Measurements from ENCODE around the gene CCBE1. TPM values are rescaled to one million over a fixed set of nuclear protein-coding genes. Genes with fewer than 3 reads are reported as not detected.

CCBE1 gene
- total RNA-seq, 1 experiment from 2014 or later, result 0.09 TPM

GRCh38 chr18:59621027-59621426 is 76.2 kb downstream of the CCBE1 start:
- Mint-ChIP-seq H3K27ac (ENCODE audit: unreplicated experiment) (no peak overlapping the region), H3K36me3 (ENCODE audit: insufficient read depth, unreplicated experiment) (no peaks in the 10 kb centered on the region), H3K27me3 (ENCODE audit: insufficient read depth, unreplicated experiment) (peaks cover 5% of the 10 kb centered on the region), H3K9me3 (ENCODE audit: unreplicated experiment) (no peaks in the 10 kb centered on the region), H3K4me3 (ENCODE audit: unreplicated experiment) (no peak overlapping the region), H3K4me1 (ENCODE audit: low read depth, unreplicated experiment) (no peaks in the 10 kb centered on the region)
- Histone ChIP-seq H3K4me1 (no peaks in the 10 kb centered on the region), H3K4me3 (ENCODE audit: low read depth, low read length) (no peak overlapping the region), H3K36me3 (ENCODE audit: control insufficient read depth, insufficient read depth, low read length) (no peaks in the 10 kb centered on the region), H3K9me3 (no peaks in the 10 kb centered on the region), H3K27me3 (replicated peaks; ENCODE audit: control insufficient read depth, insufficient read depth, low read length) (no peaks in the 10 kb centered on the region)
- POLR2A ChIA-PET, result no interaction called here
- DNase-seq, result no peak
- TF ChIP-seq CTCF (IDR thresholded peaks at IDR 0.05; ENCODE audit: insufficient read depth in 1 of 2, low read depth in 1 of 2, low read length in 1 of 2, severe bottlenecking in 1 of 2, unreplicated experiment in 1 of 2), result no peak
- no TSS peak for BruUV-seq (replicated peaks)
- intact Hi-C loops (cut with micrococcal nuclease; ENCODE audit: unreplicated experiment), result no loop called here
- CTCF ChIA-PET, result no interaction called here

GRCh38 chr18:59620381-59620780 is 76.8 kb downstream of the CCBE1 start:
- Histone ChIP-seq H3K4me1 (no peaks in the 10 kb centered on the region), H3K4me3 (ENCODE audit: low read depth, low read length) (no peak overlapping the region), H3K9me3 (no peaks in the 10 kb centered on the region), H3K36me3 (ENCODE audit: control insufficient read depth, insufficient read depth, low read length) (no peaks in the 10 kb centered on the region), H3K27me3 (replicated peaks; ENCODE audit: control insufficient read depth, insufficient read depth, low read length) (no peaks in the 10 kb centered on the region)
- POLR2A ChIA-PET, result no interaction called here
- Mint-ChIP-seq H3K9me3 (ENCODE audit: unreplicated experiment) (no peaks in the 10 kb centered on the region), H3K27me3 (ENCODE audit: insufficient read depth, unreplicated experiment) (peaks cover 5% of the 10 kb centered on the region), H3K4me3 (ENCODE audit: unreplicated experiment) (no peak overlapping the region), H3K36me3 (ENCODE audit: insufficient read depth, unreplicated experiment) (no peaks in the 10 kb centered on the region), H3K4me1 (ENCODE audit: low read depth, unreplicated experiment) (no peaks in the 10 kb centered on the region), H3K27ac (ENCODE audit: unreplicated experiment) (no peak overlapping the region)
- intact Hi-C loops (cut with micrococcal nuclease; ENCODE audit: unreplicated experiment), result no loop called here
- DNase-seq, result no peak
- no peak for TF ChIP-seq CTCF (IDR thresholded peaks at IDR 0.05; ENCODE audit: insufficient read depth in 1 of 2, low read depth in 1 of 2, low read length in 1 of 2, severe bottlenecking in 1 of 2, unreplicated experiment in 1 of 2)
- CTCF ChIA-PET, result no interaction called here
- no TSS peak for BruUV-seq (replicated peaks)

- no peak for TF ChIP-seq CTCF (IDR thresholded peaks at IDR 0.05; ENCODE audit: insufficient read depth in 1 of 2, low read depth in 1 of 2, low read length in 1 of 2, severe bottlenecking in 1 of 2, unreplicated experiment in 1 of 2)
- intact Hi-C loops (cut with micrococcal nuclease; ENCODE audit: unreplicated experiment), result no loop called here
- H3K27ac Mint-ChIP-seq (ENCODE audit: unreplicated experiment), result no peak overlapping the region
- BruUV-seq (replicated peaks), result no TSS peak
- no peak overlapping the region for H3K4me3 ChIP-seq (ENCODE audit: low read depth, low read length)
- no peaks in the 10 kb centered on the region for H3K27me3 ChIP-seq (replicated peaks; ENCODE audit: control insufficient read depth, insufficient read depth, low read length)
- DNase-seq, result no peak
- no peaks in the 10 kb centered on the region for H3K36me3 Mint-ChIP-seq (ENCODE audit: insufficient read depth, unreplicated experiment)
- H3K27me3 Mint-ChIP-seq (ENCODE audit: insufficient read depth, unreplicated experiment), result peaks cover 5% of the 10 kb centered on the region
- H3K4me1 Mint-ChIP-seq (ENCODE audit: low read depth, unreplicated experiment), result no peaks in the 10 kb centered on the region
- no peaks in the 10 kb centered on the region for H3K9me3 ChIP-seq
- H3K4me1 ChIP-seq, result no peaks in the 10 kb centered on the region
- no peak overlapping the region for H3K4me3 Mint-ChIP-seq (ENCODE audit: unreplicated experiment)
- ChIA-PET CTCF (no interaction called here), POLR2A (no interaction called here)
- no peaks in the 10 kb centered on the region for H3K36me3 ChIP-seq (ENCODE audit: control insufficient read depth, insufficient read depth, low read length)
- H3K9me3 Mint-ChIP-seq (ENCODE audit: unreplicated experiment), result no peaks in the 10 kb centered on the region
Observed at GRCh38 chr18:59619816-59620215, 77.4 kb downstream of the CCBE1 start.
